IgD-negative memory B cell (primary cell): ENCODE measurements around the gene PPP1R13L. TPM values are rescaled to one million over a fixed set of nuclear protein-coding genes. Genes with fewer than 3 reads are reported as not detected.
"Not testable (repeated sequence)": the region's sequence is repeated elsewhere in the genome, so short reads cannot be mapped to it uniquely, and the experiment has no call there.

Experiments used
- H3K27ac Mint-ChIP-seq, 3 donors: one replicate each; pipeline ENCODE4 v1.8.0; 2020 to 2022; ENCODE audit warnings: mild to moderate bottlenecking in 3 of 3, mixed read lengths in 3 of 3, moderate library complexity in 1 of 3
- H3K27me3 Mint-ChIP-seq: one replicate; pipeline ENCODE4 v1.8.0; 2021; ENCODE audit warnings: mixed read lengths
- H3K36me3 Mint-ChIP-seq: one replicate; pipeline ENCODE4 v1.8.0; 2020; ENCODE audit warnings: mild to moderate bottlenecking, mixed read lengths
- H3K4me1 Mint-ChIP-seq, 3 donors: one replicate each; pipeline ENCODE4 v1.8.0; 2020 to 2022; ENCODE audit warnings: mixed read lengths in 3 of 3, mild to moderate bottlenecking in 1 of 3
- H3K4me3 Mint-ChIP-seq, 4 donors: one replicate each; pipeline ENCODE4 v1.8.0; 2020 to 2022; ENCODE audit warnings: mild to moderate bottlenecking in 4 of 4, mixed read lengths in 4 of 4, moderate library complexity in 3 of 4
- H3K9me3 Mint-ChIP-seq, 3 donors: one replicate each; pipeline ENCODE4 v1.8.0; 2020 to 2021; ENCODE audit warnings: mixed read lengths in 3 of 3, mild to moderate bottlenecking in 1 of 3
- polyA plus RNA-seq: library from polyadenylated mRNA; unstranded; fragments of 300-500 nt; fragmentation: Illumina TruSeq; gene quantifications from one replicate; pipeline ENCODE4 v1.2.3, GENCODE V29; 2021

PPP1R13L gene
- polyA plus RNA-seq, 1 donor from 2014 or later = 1.6 TPM

DNA sequence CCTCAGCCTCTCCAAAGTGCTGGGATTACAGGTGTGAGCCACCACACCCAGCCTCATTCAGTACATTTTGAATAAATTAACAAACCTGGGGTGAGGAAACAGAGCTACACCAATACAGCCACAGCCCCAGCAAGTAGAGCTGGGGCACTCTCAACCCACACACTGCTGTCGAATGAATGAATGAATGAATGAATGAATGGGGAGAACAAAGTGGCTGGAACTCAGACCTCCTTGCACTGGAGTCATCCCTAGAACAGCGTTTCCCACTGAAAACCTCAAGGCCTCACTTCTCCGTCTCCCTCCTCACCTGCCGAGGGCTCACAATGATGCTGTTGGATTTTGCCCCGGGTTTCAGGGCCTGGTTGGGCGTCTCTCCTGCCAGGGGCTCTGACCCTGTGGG lies 16.0 kb upstream of the PPP1R13L start:
- H3K36me3 Mint-ChIP-seq = peaks cover 8% of the 10 kb centered on the region
- H3K9me3 Mint-ChIP-seq = no peaks in the 10 kb centered on the region
- no peaks in the 10 kb centered on the region for H3K27me3 Mint-ChIP-seq
- peak overlapping the region in 1 of 3 donors; percentile 35 for H3K27ac Mint-ChIP-seq
- peaks cover 28 to 48% (median 45%) of the 10 kb centered on the region in 3 donors for H3K4me1 Mint-ChIP-seq
- peak overlapping the region in 3 of 4 donors; percentile 17 to 75 (median 62) for H3K4me3 Mint-ChIP-seq

DNA sequence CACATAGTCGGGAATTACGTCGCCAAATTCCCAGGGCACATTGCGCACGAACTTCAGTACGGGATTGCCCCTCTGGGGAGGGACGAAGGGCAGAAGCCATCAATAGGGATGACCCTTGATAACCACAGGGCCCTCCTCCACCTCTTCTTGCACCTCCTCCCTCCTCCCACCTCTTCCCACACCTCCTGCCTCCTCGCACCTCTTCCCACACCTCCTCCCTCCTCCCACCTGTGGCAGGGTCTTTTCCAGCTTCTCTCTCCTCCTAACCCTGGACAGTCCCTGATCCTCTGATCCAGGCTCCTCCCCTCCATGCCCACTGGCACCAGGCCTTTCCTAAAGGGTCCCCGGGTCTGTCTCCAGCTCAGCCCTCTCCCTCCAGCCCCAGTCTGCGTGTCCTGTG lies 15.5 kb upstream of the PPP1R13L start:
- no peaks in the 10 kb centered on the region for H3K27me3 Mint-ChIP-seq
- H3K27ac Mint-ChIP-seq = peak overlapping the region in 2 of 3 donors; percentile 83 to 85
- no peaks in the 10 kb centered on the region for H3K9me3 Mint-ChIP-seq
- peaks cover 8% of the 10 kb centered on the region for H3K36me3 Mint-ChIP-seq
- H3K4me3 Mint-ChIP-seq = peak overlapping the region in 1 of 4 donors; percentile 62
- H3K4me1 Mint-ChIP-seq = peaks cover 28 to 46% (median 44%) of the 10 kb centered on the region in 3 donors

DNA sequence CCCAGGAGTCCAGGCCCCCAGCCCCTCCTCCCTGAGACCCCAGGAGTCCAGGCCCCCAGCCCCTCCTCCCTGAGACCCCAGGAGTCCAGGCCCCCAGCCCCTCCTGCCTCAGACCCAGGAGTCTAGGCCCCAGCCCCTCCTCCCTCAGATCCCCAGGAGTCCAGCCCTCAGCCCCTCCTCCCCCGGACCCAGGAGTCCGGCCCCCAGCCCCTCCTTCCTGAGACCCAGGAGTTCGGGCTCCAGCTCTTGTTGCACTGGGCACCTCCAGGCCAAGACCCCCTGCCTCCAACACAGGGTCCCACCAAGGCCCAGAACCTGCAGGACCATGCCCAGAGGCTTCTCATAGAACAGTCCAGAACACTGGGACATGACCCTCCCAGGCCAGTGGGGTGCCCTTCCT lies 15.0 kb upstream of the PPP1R13L start:
- peaks cover 28 to 46% (median 44%) of the 10 kb centered on the region in 3 donors for H3K4me1 Mint-ChIP-seq
- no peaks in the 10 kb centered on the region for H3K27me3 Mint-ChIP-seq
- no peaks in the 10 kb centered on the region for H3K9me3 Mint-ChIP-seq
- peak overlapping the region in 3 of 4 donors; percentile 70 to 88 (median 87) for H3K4me3 Mint-ChIP-seq
- peak overlapping the region in 2 of 3 donors; percentile 83 to 85 for H3K27ac Mint-ChIP-seq
- H3K36me3 Mint-ChIP-seq = peaks cover 8% of the 10 kb centered on the region

DNA sequence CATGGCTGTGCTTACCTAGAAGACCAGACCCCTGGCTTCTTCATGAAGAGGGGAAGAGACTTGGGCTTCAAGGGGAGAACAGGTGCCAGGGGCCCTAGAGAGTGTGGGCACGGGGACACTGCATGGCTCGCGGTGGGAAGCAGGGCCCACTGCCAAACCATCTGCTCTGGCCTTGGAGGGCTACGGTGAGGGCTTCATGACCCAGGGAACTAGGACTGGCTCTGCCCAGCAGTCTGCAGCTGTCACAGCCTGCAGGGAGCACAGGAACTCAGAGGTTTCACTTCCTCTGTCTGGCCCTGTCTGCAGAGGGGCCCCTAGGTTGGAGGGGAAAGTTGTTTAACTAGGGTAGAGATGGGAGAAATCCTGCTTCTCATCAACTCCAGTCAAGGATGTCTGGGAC lies 14.5 kb upstream of the PPP1R13L start:
- Mint-ChIP-seq H3K27ac (peak overlapping the region; percentile 63 to 85 (median 83)), H3K4me3 (peak overlapping the region; percentile 41 to 88 (median 78)), H3K27me3 (no peaks in the 10 kb centered on the region), H3K36me3 (peaks cover 10% of the 10 kb centered on the region), H3K9me3 (no peaks in the 10 kb centered on the region), H3K4me1 (peaks cover 25 to 43% (median 41%) of the 10 kb centered on the region in 3 donors)

DNA sequence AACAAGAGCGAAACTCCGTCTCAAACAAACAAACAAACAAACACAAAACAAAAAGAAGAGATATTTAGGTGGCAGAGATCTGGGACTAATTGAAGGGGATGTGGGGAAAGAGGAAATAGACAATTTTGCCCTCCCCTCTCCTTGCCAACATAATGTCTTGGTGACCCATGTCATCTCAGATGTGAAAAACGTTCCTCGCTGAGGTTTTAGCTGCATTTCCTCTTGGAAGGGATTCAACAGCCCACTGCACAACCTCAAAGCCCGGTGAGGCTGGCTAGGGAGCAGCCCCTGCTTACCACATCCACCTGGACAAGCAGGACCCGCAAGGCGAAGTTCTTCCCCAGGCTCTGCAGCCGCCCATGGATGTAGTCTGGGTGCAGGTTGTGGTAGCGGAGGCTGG lies 13.9 kb upstream of the PPP1R13L start:
- Mint-ChIP-seq H3K36me3 (peaks cover 12% of the 10 kb centered on the region), H3K27me3 (no peaks in the 10 kb centered on the region), H3K4me1 (peaks cover 19 to 39% (median 35%) of the 10 kb centered on the region in 3 donors), H3K27ac (peak overlapping the region in 2 of 3 donors; percentile 63 to 85), H3K4me3 (peak overlapping the region in 2 of 4 donors; percentile 33 to 88), H3K9me3 (no peaks in the 10 kb centered on the region)

DNA sequence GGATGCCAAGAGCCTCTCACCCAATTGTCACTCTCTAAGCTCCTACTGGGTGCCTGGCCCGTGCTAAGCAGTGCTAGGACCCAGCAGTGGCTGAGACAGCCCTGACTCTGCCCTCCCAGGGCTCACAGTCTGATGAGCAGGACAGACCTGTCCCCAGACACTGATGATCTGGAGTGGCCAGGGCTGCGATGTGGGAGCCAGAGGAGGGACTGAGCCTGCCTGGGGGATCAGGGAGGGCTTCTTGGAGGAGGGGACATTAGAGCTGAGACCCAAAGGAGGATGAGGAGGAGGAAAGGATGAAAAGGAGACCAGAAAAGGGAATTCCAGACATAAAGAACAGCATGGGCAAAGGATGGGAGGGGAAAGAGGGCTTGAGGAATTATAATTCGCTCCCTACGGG lies 12.3 kb upstream of the PPP1R13L start:
- H3K9me3 Mint-ChIP-seq = no peaks in the 10 kb centered on the region
- no peaks in the 10 kb centered on the region for H3K27me3 Mint-ChIP-seq
- peak overlapping the region in 2 of 4 donors; percentile 9 to 17 for H3K4me3 Mint-ChIP-seq
- no peak overlapping the region for H3K27ac Mint-ChIP-seq
- H3K36me3 Mint-ChIP-seq = peaks cover 9% of the 10 kb centered on the region
- H3K4me1 Mint-ChIP-seq = peaks cover 16 to 27% (median 25%) of the 10 kb centered on the region in 3 donors

DNA sequence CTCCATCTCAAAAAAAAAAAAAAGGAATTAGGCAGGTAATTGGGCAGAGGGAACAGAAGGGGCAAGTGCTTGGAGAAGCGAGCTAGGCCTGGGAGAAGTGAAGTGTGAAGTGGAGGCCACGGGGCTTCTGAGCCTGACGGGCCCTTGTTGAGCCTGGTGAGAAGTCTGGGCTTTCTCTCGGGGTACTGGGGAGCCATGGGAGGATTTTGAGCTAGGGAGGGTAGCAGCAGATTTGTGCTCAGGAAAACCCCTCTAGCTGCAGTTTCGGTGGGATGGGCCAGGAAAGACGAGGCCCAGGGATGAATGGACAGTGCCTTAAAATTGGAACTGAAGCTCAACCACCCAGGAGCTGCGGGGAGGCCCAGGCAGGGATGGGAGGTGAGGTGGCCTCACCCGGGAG lies 9.6 kb upstream of the PPP1R13L start:
- Mint-ChIP-seq H3K9me3 (no peaks in the 10 kb centered on the region), H3K27me3 (no peaks in the 10 kb centered on the region), H3K4me1 (peaks cover 9 to 16% (median 10%) of the 10 kb centered on the region in 3 donors), H3K27ac (no peak overlapping the region), H3K36me3 (peaks cover 5% of the 10 kb centered on the region), H3K4me3 (no peak overlapping the region)

DNA sequence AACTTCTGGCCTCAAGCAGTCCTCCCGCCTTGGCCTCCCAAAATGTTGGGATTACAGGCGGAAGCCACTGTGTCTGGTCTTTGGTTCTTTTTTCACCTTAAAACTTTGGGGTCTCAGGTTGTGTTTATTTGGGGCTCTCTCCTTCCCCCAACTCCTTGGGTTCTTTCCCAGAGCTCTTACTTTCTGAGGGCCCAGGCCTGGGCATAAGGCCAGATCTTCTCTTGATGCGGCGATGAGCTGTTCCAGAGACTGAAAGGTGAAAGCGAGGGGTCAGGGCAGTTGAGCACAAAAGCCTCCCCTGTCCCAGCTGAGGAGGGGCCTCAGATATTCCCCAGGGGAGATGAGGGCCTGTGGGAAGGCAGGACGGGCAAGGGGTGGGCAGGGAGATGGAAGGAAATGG lies 8.6 kb upstream of the PPP1R13L start:
- Mint-ChIP-seq H3K9me3 (no peaks in the 10 kb centered on the region), H3K27ac (no peak overlapping the region), H3K36me3 (peaks cover 8% of the 10 kb centered on the region), H3K4me3 (peak overlapping the region in 1 of 4 donors; percentile 3), H3K27me3 (no peaks in the 10 kb centered on the region), H3K4me1 (peaks cover 1 to 15% (median 6%) of the 10 kb centered on the region in 3 donors)

DNA sequence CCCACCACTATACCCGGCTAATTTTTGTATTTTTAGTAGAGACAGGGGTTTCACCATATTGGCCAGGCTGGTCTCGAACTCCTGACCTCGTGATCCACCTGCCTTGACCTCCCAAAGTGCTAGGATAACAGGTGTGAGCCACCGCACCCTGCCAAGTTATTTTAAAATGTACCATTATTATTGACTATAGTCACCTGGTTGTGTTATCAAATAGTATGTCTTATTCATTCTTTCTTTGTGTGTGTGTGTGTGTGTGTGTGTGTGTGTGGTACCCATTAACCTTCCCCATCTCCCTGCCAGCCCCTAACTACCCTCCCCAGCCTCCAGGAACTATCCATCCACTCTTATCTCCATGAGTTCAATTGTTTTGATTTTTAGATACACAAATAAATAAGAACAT lies 5.5 kb upstream of the PPP1R13L start:
- peaks cover 7 to 16% (median 10%) of the 10 kb centered on the region in 3 donors for H3K4me1 Mint-ChIP-seq
- H3K9me3 Mint-ChIP-seq = not testable (repeated sequence)

DNA sequence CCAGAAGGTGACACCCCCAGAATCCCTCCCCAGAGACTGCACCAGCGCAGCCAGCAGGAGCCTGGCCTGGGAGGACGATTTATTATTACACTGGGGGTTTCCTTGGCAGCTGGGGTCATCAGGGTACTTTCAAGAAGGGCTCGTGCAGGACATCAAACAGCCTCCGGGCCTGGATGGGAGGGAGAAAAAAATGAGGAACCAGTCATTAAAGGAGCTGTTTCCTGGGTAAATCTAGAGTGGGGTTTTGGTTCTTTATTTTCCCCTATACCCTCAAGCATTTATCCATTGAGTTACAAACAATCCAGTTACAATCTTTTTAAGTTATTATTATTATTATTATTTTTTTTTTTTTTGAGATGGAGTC lies 4.7 kb upstream of the PPP1R13L start:
- peaks cover 6% of the 10 kb centered on the region for H3K36me3 Mint-ChIP-seq
- peaks cover 10 to 20% (median 17%) of the 10 kb centered on the region in 3 donors for H3K4me1 Mint-ChIP-seq
- no peak overlapping the region for H3K27ac Mint-ChIP-seq
- H3K4me3 Mint-ChIP-seq = peak overlapping the region in 2 of 4 donors; percentile 22 to 31
- peaks cover 6% of the 10 kb centered on the region for H3K27me3 Mint-ChIP-seq
- H3K9me3 Mint-ChIP-seq = no peaks in the 10 kb centered on the region

More for the DNA sequence above, 5.5 kb upstream of the PPP1R13L start:
- not testable (repeated sequence) for H3K27ac Mint-ChIP-seq, H3K4me3 Mint-ChIP-seq, H3K36me3 Mint-ChIP-seq, H3K27me3 Mint-ChIP-seq

DNA sequence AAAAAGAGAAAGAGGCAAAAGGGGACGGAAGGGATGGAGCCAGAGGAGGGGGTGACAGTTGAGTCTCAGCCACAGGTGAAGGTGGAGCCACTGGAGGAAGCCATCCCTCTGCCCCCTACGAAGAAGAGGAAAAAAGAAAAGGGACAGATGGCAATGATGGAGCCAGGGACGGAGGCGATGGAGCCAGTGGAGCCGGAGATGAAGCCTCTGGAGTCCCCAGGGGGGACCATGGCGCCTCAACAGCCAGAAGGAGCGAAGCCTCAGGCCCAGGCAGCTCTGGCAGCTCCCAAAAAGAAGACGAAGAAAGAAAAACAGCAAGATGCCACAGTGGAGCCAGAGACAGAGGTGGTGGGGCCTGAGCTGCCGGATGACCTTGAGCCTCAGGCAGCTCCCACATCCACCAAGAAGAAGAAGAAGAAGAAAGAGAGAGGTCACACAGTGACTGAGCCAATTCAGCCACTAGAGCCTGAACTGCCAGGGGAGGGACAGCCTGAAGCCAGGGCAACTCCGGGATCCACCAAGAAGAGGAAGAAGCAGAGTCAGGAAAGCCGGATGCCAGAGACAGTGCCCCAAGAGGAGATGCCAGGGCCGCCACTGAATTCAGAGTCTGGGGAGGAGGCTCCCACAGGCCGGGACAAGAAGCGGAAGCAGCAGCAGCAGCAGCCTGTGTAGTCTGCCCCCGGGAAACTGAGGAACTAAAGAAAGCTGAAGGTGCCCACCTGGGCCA lies 4.1 kb upstream of the PPP1R13L start:
- Mint-ChIP-seq H3K4me1 (peaks cover 13 to 20% (median 20%) of the 10 kb centered on the region in 3 donors), H3K36me3 (peaks cover 2% of the 10 kb centered on the region), H3K9me3 (no peaks in the 10 kb centered on the region), H3K27ac (peak overlapping the region in 2 of 3 donors; percentile 9 to 59), H3K4me3 (peak overlapping the region in 2 of 4 donors; percentile 31 to 50), H3K27me3 (peaks cover 11% of the 10 kb centered on the region)

DNA sequence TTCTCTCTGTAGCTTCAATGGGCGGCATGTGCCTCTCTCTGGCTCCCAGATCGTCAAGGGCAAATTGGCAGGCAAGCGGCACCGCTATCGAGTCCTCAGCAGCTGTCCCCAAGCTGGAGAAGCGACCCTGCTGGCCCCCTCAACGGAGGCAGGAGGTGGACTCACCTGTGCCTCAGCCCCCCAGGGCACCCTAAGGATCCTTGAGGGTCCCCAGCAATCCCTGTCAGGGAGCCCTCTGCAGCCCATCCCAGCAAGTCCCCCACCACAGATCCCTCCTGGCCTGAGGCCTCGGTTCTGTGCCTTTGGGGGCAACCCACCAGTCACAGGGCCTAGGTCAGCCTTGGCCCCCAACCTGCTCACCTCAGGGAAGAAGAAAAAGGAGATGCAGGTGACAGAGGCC lies 3.3 kb upstream of the PPP1R13L start:
- Mint-ChIP-seq H3K4me1 (peaks cover 15 to 20% (median 20%) of the 10 kb centered on the region in 3 donors), H3K27ac (peak overlapping the region in 1 of 3 donors; percentile 33), H3K27me3 (peaks cover 20% of the 10 kb centered on the region), H3K9me3 (no peaks in the 10 kb centered on the region), H3K4me3 (no peak overlapping the region), H3K36me3 (peaks cover 2% of the 10 kb centered on the region)

DNA sequence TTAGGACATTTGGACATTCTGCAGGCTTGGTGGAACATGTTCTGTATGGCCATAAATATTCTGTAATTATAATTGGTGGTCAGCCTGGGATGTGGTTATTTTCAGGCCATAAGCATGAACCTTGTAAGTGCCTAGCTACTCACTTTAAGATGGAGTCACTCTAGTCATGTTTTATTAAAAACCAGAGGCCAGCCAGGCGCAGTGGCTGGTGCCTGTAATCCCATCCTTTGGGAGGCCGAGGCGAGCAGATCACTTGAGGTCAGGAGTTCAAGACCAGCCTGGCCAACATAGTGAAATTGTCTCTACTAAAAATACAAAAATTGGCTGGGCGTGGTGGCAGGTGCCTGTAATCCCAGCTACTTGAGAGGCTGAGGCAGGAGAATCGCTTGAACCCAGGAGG lies 2.7 kb upstream of the PPP1R13L start:
- not testable (repeated sequence) for H3K36me3 Mint-ChIP-seq, H3K27ac Mint-ChIP-seq, H3K9me3 Mint-ChIP-seq
- Mint-ChIP-seq H3K4me1 (peaks cover 15 to 22% (median 20%) of the 10 kb centered on the region in 3 donors), H3K27me3 (peaks cover 23% of the 10 kb centered on the region), H3K4me3 (peak overlapping the region; percentile 39 to 90 (median 77))

DNA sequence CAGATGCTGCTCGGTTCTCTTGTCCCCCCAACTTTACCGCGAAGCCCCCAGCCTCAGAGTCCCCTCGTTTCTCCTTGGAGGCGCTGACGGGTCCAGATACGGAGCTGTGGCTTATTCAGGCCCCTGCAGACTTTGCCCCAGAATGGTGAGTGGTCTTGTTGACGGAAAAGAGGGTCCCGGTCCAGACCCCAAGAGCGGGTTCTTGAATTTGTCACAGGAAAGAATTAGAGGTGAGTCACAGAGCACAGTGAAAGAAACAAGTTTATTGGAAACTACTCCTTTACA lies 2.2 kb upstream of the PPP1R13L start:
- Mint-ChIP-seq H3K36me3 (peaks cover 2% of the 10 kb centered on the region), H3K4me3 (peak overlapping the region; percentile 88 to 100 (median 94)), H3K4me1 (peaks cover 15 to 20% (median 18%) of the 10 kb centered on the region in 3 donors), H3K27ac (no peak overlapping the region), H3K27me3 (peaks cover 23% of the 10 kb centered on the region), H3K9me3 (no peaks in the 10 kb centered on the region)

DNA sequence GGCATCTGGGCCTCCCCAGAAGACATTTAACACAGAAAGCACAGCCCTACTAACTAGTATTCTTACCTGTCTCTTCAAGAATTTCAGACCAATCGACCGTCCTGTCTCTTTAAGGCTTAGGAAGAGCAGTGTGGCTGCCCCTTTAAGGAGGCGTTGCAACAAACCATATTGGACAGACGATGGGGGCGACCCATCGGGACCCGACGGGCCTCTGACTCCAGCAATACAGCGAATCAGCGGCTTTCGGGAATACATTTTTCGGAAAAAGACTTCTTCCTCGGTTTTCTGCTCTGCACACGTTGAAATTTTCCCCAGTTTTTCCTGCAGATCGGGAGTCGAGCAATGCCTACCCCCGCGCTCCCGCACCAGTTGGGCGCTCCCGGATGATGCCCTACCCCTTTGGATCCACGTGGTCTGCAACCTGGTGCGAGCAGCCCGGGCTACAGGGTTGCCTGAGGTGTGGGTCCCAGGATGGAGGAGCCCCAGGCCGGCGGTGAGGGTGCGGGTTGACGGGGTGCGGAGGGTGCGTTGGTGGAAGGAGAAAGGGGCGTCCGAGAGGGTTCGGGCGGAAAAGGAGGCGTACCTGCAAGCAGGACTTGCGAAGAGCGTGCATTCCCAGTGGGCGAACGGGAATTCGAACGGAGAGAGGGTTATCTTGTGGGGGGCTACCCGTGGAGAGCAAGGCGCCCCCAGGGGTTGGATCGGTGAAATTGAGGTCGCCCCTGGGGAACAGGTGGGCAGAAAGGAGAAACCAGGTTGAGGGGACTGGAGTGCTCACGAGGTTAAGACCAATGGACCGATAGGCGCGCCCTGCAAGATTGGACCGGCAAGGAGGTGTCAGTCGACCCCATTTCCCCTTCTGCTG lies 1.6 kb upstream of the PPP1R13L start, which contains the start of gene POLR1G:
Gene POLR1G, plus strand, starts transcription at position 419 of the 865 bp plus-strand sequence. Its CDS starts 53 bp downstream, at position 472.
- Mint-ChIP-seq H3K4me1 (peaks cover 15 to 20% (median 18%) of the 10 kb centered on the region in 3 donors), H3K36me3 (peaks cover 2% of the 10 kb centered on the region), H3K4me3 (peak within 1 kb of the TSS; percentile 88 to 100 (median 94)), H3K27me3 (peaks cover 25% of the 10 kb centered on the region), H3K9me3 (no peaks in the 10 kb centered on the region), H3K27ac (peak within 1 kb of the TSS; percentile 85 to 94 (median 91))
